ENCODE results near the gene SRM. TPM values are rescaled to one million over a fixed set of nuclear protein-coding genes. Genes with fewer than 3 reads are reported as not detected.

The SRM gene
- total RNA-seq, 4 donors from 2014 or later = 15.5 to 86.3 (median 42.8) TPM

- no peaks in the 10 kb centered on the region for H3K9me3 ChIP-seq
- no peaks in the 10 kb centered on the region for H3K27me3 ChIP-seq
- no peaks in the 10 kb centered on the region for H3K36me3 ChIP-seq
- no peak for DNase-seq
- TF ChIP-seq POLR2A (IDR thresholded peaks at IDR 0.05) (no peak), CTCF (IDR thresholded peaks at IDR 0.05) (no peak)
- intact Hi-C loops (cut with DNase I; ENCODE audit: low total_unique reads) = no loop called here
- H3K27ac ChIP-seq = no peak overlapping the region
- H3K4me1 ChIP-seq = no peaks in the 10 kb centered on the region
- H3K4me3 ChIP-seq = no peak overlapping the region
Observed at GRCh38 chr1:11028018-11028417, 31.8 kb downstream of the SRM start.

GRCh38 chr1:11027316-11027715 lies 32.5 kb downstream of the SRM start:
- Histone ChIP-seq H3K4me3 (no peak overlapping the region), H3K27ac (no peak overlapping the region), H3K4me1 (no peaks in the 10 kb centered on the region), H3K27me3 (no peaks in the 10 kb centered on the region), H3K36me3 (no peaks in the 10 kb centered on the region), H3K9me3 (no peaks in the 10 kb centered on the region)
- no peak for TF ChIP-seq CTCF (IDR thresholded peaks at IDR 0.05)
- no peak for TF ChIP-seq POLR2A (IDR thresholded peaks at IDR 0.05)
- intact Hi-C loops (cut with DNase I; ENCODE audit: low total_unique reads) = no loop called here
- no peak for DNase-seq

GRCh38 chr1:11026903-11027302 lies 32.9 kb downstream of the SRM start:
- H3K4me1 ChIP-seq = no peaks in the 10 kb centered on the region
- H3K9me3 ChIP-seq = no peaks in the 10 kb centered on the region
- H3K27ac ChIP-seq = no peak overlapping the region
- H3K27me3 ChIP-seq = no peaks in the 10 kb centered on the region
- H3K36me3 ChIP-seq = no peaks in the 10 kb centered on the region
- intact Hi-C loops (cut with DNase I; ENCODE audit: low total_unique reads) = no loop called here
- TF ChIP-seq POLR2A (IDR thresholded peaks at IDR 0.05) (no peak), CTCF (IDR thresholded peaks at IDR 0.05) (no peak)
- no peak for DNase-seq
- H3K4me3 ChIP-seq = no peak overlapping the region

- Histone ChIP-seq H3K9me3 (no peaks in the 10 kb centered on the region), H3K36me3 (no peaks in the 10 kb centered on the region), H3K27me3 (no peaks in the 10 kb centered on the region), H3K27ac (no peak overlapping the region), H3K4me1 (no peaks in the 10 kb centered on the region), H3K4me3 (no peak overlapping the region)
- intact Hi-C loops (cut with DNase I; ENCODE audit: low total_unique reads) = no loop called here
- no peak for DNase-seq
- TF ChIP-seq CTCF (IDR thresholded peaks at IDR 0.05) (no peak), POLR2A (IDR thresholded peaks at IDR 0.05) (no peak)
Observed at GRCh38 chr1:11026052-11026451, 33.8 kb downstream of the SRM start.

- no peak for DNase-seq
- no peak overlapping the region for H3K4me3 ChIP-seq
- H3K27ac ChIP-seq = no peak overlapping the region
- intact Hi-C loops (cut with DNase I; ENCODE audit: low total_unique reads) = no loop called here
- H3K27me3 ChIP-seq = no peaks in the 10 kb centered on the region
- H3K9me3 ChIP-seq = no peaks in the 10 kb centered on the region
- H3K36me3 ChIP-seq = no peaks in the 10 kb centered on the region
- H3K4me1 ChIP-seq = no peaks in the 10 kb centered on the region
- TF ChIP-seq POLR2A (IDR thresholded peaks at IDR 0.05) = no peak
- TF ChIP-seq CTCF (IDR thresholded peaks at IDR 0.05) = no peak
Observed at GRCh38 chr1:11025618-11026017, 34.2 kb downstream of the SRM start.
